Measurements from ENCODE around the gene ZNF362.
A peak's percentile ranks its signal among the peaks of the same experiment; 100 is the strongest.

The ZNF362 gene

GRCh38 chr1:33344896-33345560, 88.7 kb downstream of the ZNF362 start:
- peaks cover 2% of the 10 kb centered on the region for H3K36me3 Mint-ChIP-seq
- no peaks in the 10 kb centered on the region for H3K27me3 Mint-ChIP-seq
- H3K4me1 Mint-ChIP-seq: peaks cover 29% of the 10 kb centered on the region
- no peak for DNase-seq (ENCODE audit: low spot score in 2 of 2)
- no peak for ATAC-seq (ENCODE audit: low read depth)
- no peaks in the 10 kb centered on the region for H3K9me3 Mint-ChIP-seq
- H3K27ac Mint-ChIP-seq: no peak overlapping the region
- H3K4me3 Mint-ChIP-seq: no peak overlapping the region

GRCh38 chr1:33346533-33346926, 90.2 kb downstream of the ZNF362 start:
- Mint-ChIP-seq H3K4me3 (no peak overlapping the region), H3K9me3 (no peaks in the 10 kb centered on the region), H3K36me3 (peaks cover 2% of the 10 kb centered on the region), H3K4me1 (peaks cover 33% of the 10 kb centered on the region), H3K27ac (no peak overlapping the region), H3K27me3 (no peaks in the 10 kb centered on the region)
- ATAC-seq (ENCODE audit: low read depth): no peak
- DNase-seq (ENCODE audit: low spot score in 2 of 2): no peak

GRCh38 chr1:33346927-33347649, 90.8 kb downstream of the ZNF362 start:
- peaks cover 32% of the 10 kb centered on the region for H3K4me1 Mint-ChIP-seq
- H3K27ac Mint-ChIP-seq: no peak overlapping the region
- peak overlapping the region; percentile 33 for H3K4me3 Mint-ChIP-seq
- H3K36me3 Mint-ChIP-seq: peaks cover 2% of the 10 kb centered on the region
- no peak for DNase-seq (ENCODE audit: low spot score in 2 of 2)
- H3K27me3 Mint-ChIP-seq: no peaks in the 10 kb centered on the region
- no peaks in the 10 kb centered on the region for H3K9me3 Mint-ChIP-seq
- no peak for ATAC-seq (ENCODE audit: low read depth)

- Mint-ChIP-seq H3K36me3 (peaks cover 1% of the 10 kb centered on the region), H3K27me3 (no peaks in the 10 kb centered on the region), H3K27ac (no peak overlapping the region), H3K4me1 (peaks cover 29% of the 10 kb centered on the region), H3K9me3 (no peaks in the 10 kb centered on the region), H3K4me3 (no peak overlapping the region)
- DNase-seq (ENCODE audit: low spot score in 2 of 2): no peak
- ATAC-seq (ENCODE audit: low read depth): no peak
Observed at GRCh38 chr1:33347650-33347992, 91.3 kb downstream of the ZNF362 start.

- Mint-ChIP-seq H3K9me3 (no peaks in the 10 kb centered on the region), H3K4me1 (peaks cover 28% of the 10 kb centered on the region), H3K27me3 (no peaks in the 10 kb centered on the region), H3K27ac (no peak overlapping the region), H3K36me3 (no peaks in the 10 kb centered on the region), H3K4me3 (peak overlapping the region; percentile 77)
- no peak for DNase-seq (ENCODE audit: low spot score in 2 of 2)
- no peak for ATAC-seq (ENCODE audit: low read depth)
Observed at GRCh38 chr1:33348194-33348593, 91.9 kb downstream of the ZNF362 start.

- H3K27me3 Mint-ChIP-seq: no peaks in the 10 kb centered on the region
- peak overlapping the region; percentile 39 for H3K27ac Mint-ChIP-seq
- no peaks in the 10 kb centered on the region for H3K36me3 Mint-ChIP-seq
- DNase-seq (ENCODE audit: low spot score in 2 of 2) (no peak), ATAC-seq (ENCODE audit: low read depth) (no peak)
- no peaks in the 10 kb centered on the region for H3K9me3 Mint-ChIP-seq
- H3K4me1 Mint-ChIP-seq: peaks cover 28% of the 10 kb centered on the region
- peak overlapping the region; percentile 77 for H3K4me3 Mint-ChIP-seq
Observed at GRCh38 chr1:33348676-33349080, 92.4 kb downstream of the ZNF362 start.

- H3K36me3 Mint-ChIP-seq: no peaks in the 10 kb centered on the region
- ATAC-seq (ENCODE audit: low read depth) (peak; percentile 40), DNase-seq (ENCODE audit: low spot score in 2 of 2) (peak; percentile 24 to 58)
- H3K4me3 Mint-ChIP-seq: peak overlapping the region; percentile 77
- peak overlapping the region; percentile 39 for H3K27ac Mint-ChIP-seq
- no peaks in the 10 kb centered on the region for H3K9me3 Mint-ChIP-seq
- no peaks in the 10 kb centered on the region for H3K27me3 Mint-ChIP-seq
- H3K4me1 Mint-ChIP-seq: peaks cover 28% of the 10 kb centered on the region
Observed at GRCh38 chr1:33349081-33349759, 92.9 kb downstream of the ZNF362 start.

- no peaks in the 10 kb centered on the region for H3K9me3 Mint-ChIP-seq
- peak overlapping the region; percentile 79 for H3K27ac Mint-ChIP-seq
- ATAC-seq (ENCODE audit: low read depth) (peak; percentile 80), DNase-seq (ENCODE audit: low spot score in 2 of 2) (peak; percentile 65 to 70)
- H3K36me3 Mint-ChIP-seq: no peaks in the 10 kb centered on the region
- no peaks in the 10 kb centered on the region for H3K27me3 Mint-ChIP-seq
- H3K4me1 Mint-ChIP-seq: peaks cover 28% of the 10 kb centered on the region
- peak overlapping the region; percentile 88 for H3K4me3 Mint-ChIP-seq
Observed at GRCh38 chr1:33349778-33350610, 93.7 kb downstream of the ZNF362 start.
